KOPT-K1 (cell line): ENCODE results near the gene PRDM16.
"Not testable (repeated sequence)": the region's sequence is repeated elsewhere in the genome, so short reads cannot be mapped to it uniquely, and the experiment has no call there.

Experiments used
- H3K27ac ChIP-seq: fragments of 200-600 bp; sonication (generic); 2 replicates; pipeline ENCODE4 v1.5.1; 2016; ENCODE audit warnings: antibody characterized with exemption, mild to moderate bottlenecking, low read depth, low read length; ENCODE audit not compliant: poor library complexity, severe bottlenecking
- H3K36me3 ChIP-seq: fragments of 200-600 bp; sonication (generic); 2 replicates; pipeline ENCODE4 v1.5.1; 2017; ENCODE audit warnings: antibody characterized with exemption, mild to moderate bottlenecking, low read length, moderate library complexity; ENCODE audit not compliant: insufficient read depth
- H3K9me3 ChIP-seq: fragments of 200-600 bp; sonication (generic); 2 replicates; pipeline ENCODE4 v1.5.1; 2017; ENCODE audit warnings: antibody characterized with exemption, low read length, mild to moderate bottlenecking; ENCODE audit not compliant: insufficient read depth, poor library complexity, severe bottlenecking

Gene PRDM16

GRCh38 chr1:3162322-3162882, 93.4 kb downstream of the PRDM16 start:
- H3K27ac ChIP-seq: no peak overlapping the region
- no peaks in the 10 kb centered on the region for H3K36me3 ChIP-seq
- no peaks in the 10 kb centered on the region for H3K9me3 ChIP-seq

GRCh38 chr1:3163356-3163755, 94.4 kb downstream of the PRDM16 start:
- no peaks in the 10 kb centered on the region for H3K9me3 ChIP-seq

GRCh38 chr1:3164671-3165070, 95.7 kb downstream of the PRDM16 start:
- no peaks in the 10 kb centered on the region for H3K36me3 ChIP-seq
- H3K27ac ChIP-seq: no peak overlapping the region
- H3K9me3 ChIP-seq: no peaks in the 10 kb centered on the region

More at GRCh38 chr1:3163356-3163755, 94.4 kb downstream of the PRDM16 start:
- Histone ChIP-seq H3K36me3 (no peaks in the 10 kb centered on the region), H3K27ac (no peak overlapping the region)

GRCh38 chr1:3165189-3165588, 96.2 kb downstream of the PRDM16 start:
- H3K27ac ChIP-seq, H3K9me3 ChIP-seq, H3K36me3 ChIP-seq: not testable (repeated sequence)

- H3K36me3 ChIP-seq: no peaks in the 10 kb centered on the region
- no peaks in the 10 kb centered on the region for H3K9me3 ChIP-seq
- no peak overlapping the region for H3K27ac ChIP-seq
Observed at GRCh38 chr1:3166206-3166918, 97.4 kb downstream of the PRDM16 start.

- no peaks in the 10 kb centered on the region for H3K36me3 ChIP-seq
- no peaks in the 10 kb centered on the region for H3K9me3 ChIP-seq
- H3K27ac ChIP-seq: no peak overlapping the region
Observed at GRCh38 chr1:3167255-3167654, 98.3 kb downstream of the PRDM16 start.

GRCh38 chr1:3168678-3169077, 99.7 kb downstream of the PRDM16 start:
- Histone ChIP-seq H3K36me3 (no peaks in the 10 kb centered on the region), H3K9me3 (no peaks in the 10 kb centered on the region), H3K27ac (no peak overlapping the region)

GRCh38 chr1:3169665-3170356, 100.8 kb downstream of the PRDM16 start:
- no peaks in the 10 kb centered on the region for H3K9me3 ChIP-seq
- no peak overlapping the region for H3K27ac ChIP-seq
- no peaks in the 10 kb centered on the region for H3K36me3 ChIP-seq

- no peak overlapping the region for H3K27ac ChIP-seq
- no peaks in the 10 kb centered on the region for H3K9me3 ChIP-seq
- no peaks in the 10 kb centered on the region for H3K36me3 ChIP-seq
Observed at GRCh38 chr1:3170561-3171453, 101.8 kb downstream of the PRDM16 start.

GRCh38 chr1:3171761-3172160, 102.8 kb downstream of the PRDM16 start:
- Histone ChIP-seq H3K9me3 (no peaks in the 10 kb centered on the region), H3K27ac (no peak overlapping the region)

GRCh38 chr1:3172431-3173380, 103.7 kb downstream of the PRDM16 start:
- Histone ChIP-seq H3K27ac (no peak overlapping the region), H3K9me3 (no peaks in the 10 kb centered on the region), H3K36me3 (no peaks in the 10 kb centered on the region)

More at GRCh38 chr1:3171761-3172160, 102.8 kb downstream of the PRDM16 start:
- H3K36me3 ChIP-seq: no peaks in the 10 kb centered on the region

GRCh38 chr1:3173381-3173980, 104.5 kb downstream of the PRDM16 start:
- no peaks in the 10 kb centered on the region for H3K36me3 ChIP-seq
- H3K9me3 ChIP-seq: no peaks in the 10 kb centered on the region
- no peak overlapping the region for H3K27ac ChIP-seq

- Histone ChIP-seq H3K36me3 (no peaks in the 10 kb centered on the region), H3K9me3 (no peaks in the 10 kb centered on the region), H3K27ac (no peak overlapping the region)
Observed at GRCh38 chr1:3174487-3175247, 105.7 kb downstream of the PRDM16 start.
